GM21367 (cell line): Measurements from ENCODE around the gene TMEM218.
"Not testable (repeated sequence)": the region's sequence is repeated elsewhere in the genome, so short reads cannot be mapped to it uniquely, and the experiment has no call there.

Source experiments
- ATAC-seq: cut with Tn5 transposase; IDR thresholded peaks from one replicate; pipeline ENCODE4 v1.9.1; 2021; ENCODE audit not compliant: unreplicated experiment

The TMEM218 gene

GRCh38 chr11:125056931-125057692 is 54.3 kb downstream of the TMEM218 start:
- no peak for ATAC-seq

GRCh38 chr11:125056111-125056510 is 55.3 kb downstream of the TMEM218 start:
- ATAC-seq: not testable (repeated sequence)

GRCh38 chr11:125055107-125055715 is 56.2 kb downstream of the TMEM218 start:
- ATAC-seq: no peak

- ATAC-seq: no peak
These were observed 58.3 kb downstream of the TMEM218 start for GRCh38 chr11:125053167-125053566.

- no peak for ATAC-seq
These were observed 59.4 kb downstream of the TMEM218 start for GRCh38 chr11:125052047-125052446.

GRCh38 chr11:125049164-125049792 is 62.1 kb downstream of the TMEM218 start:
- no peak for ATAC-seq
